ENCODE data around the gene TTC22. TPM values are rescaled to one million over a fixed set of nuclear protein-coding genes. Genes with fewer than 3 reads are reported as not detected.

The TTC22 gene
- total RNA-seq, 6 experiments from 2014 or later = not detected

- Mint-ChIP-seq H3K27ac (no peak overlapping the region), H3K9me3 (no peaks in the 10 kb centered on the region), H3K4me3 (no peak overlapping the region), H3K36me3 (ENCODE audit: low read depth) (no peaks in the 10 kb centered on the region), H3K27me3 (ENCODE audit: insufficient read depth) (peaks cover 7% of the 10 kb centered on the region), H3K4me1 (ENCODE audit: low read depth) (peaks cover 21% of the 10 kb centered on the region)
- TF ChIP-seq CTCF (IDR thresholded peaks at IDR 0.05) = no peak
- DNase-seq = no peak
Measured at GRCh38 chr1:54811066-54811465, 9.9 kb upstream of the TTC22 start.

GRCh38 chr1:54810153-54810942 is 9.2 kb upstream of the TTC22 start:
- H3K4me1 Mint-ChIP-seq (ENCODE audit: low read depth) = peaks cover 24% of the 10 kb centered on the region
- H3K4me3 Mint-ChIP-seq = no peak overlapping the region
- H3K9me3 Mint-ChIP-seq = no peaks in the 10 kb centered on the region
- H3K27ac Mint-ChIP-seq = no peak overlapping the region
- H3K36me3 Mint-ChIP-seq (ENCODE audit: low read depth) = no peaks in the 10 kb centered on the region
- DNase-seq = peak; percentile 46
- peaks cover 6% of the 10 kb centered on the region for H3K27me3 Mint-ChIP-seq (ENCODE audit: insufficient read depth)
- TF ChIP-seq CTCF (IDR thresholded peaks at IDR 0.05) = peak; percentile 84

GRCh38 chr1:54809496-54810074 is 8.5 kb upstream of the TTC22 start:
- Mint-ChIP-seq H3K9me3 (no peaks in the 10 kb centered on the region), H3K27me3 (ENCODE audit: insufficient read depth) (peaks cover 4% of the 10 kb centered on the region), H3K4me1 (ENCODE audit: low read depth) (peaks cover 32% of the 10 kb centered on the region), H3K27ac (no peak overlapping the region), H3K36me3 (ENCODE audit: low read depth) (no peaks in the 10 kb centered on the region), H3K4me3 (no peak overlapping the region)
- no peak for TF ChIP-seq CTCF (IDR thresholded peaks at IDR 0.05)
- DNase-seq = no peak

- DNase-seq = no peak
- Mint-ChIP-seq H3K27me3 (ENCODE audit: insufficient read depth) (peaks cover 5% of the 10 kb centered on the region), H3K4me3 (no peak overlapping the region), H3K27ac (no peak overlapping the region), H3K36me3 (ENCODE audit: low read depth) (no peaks in the 10 kb centered on the region), H3K4me1 (ENCODE audit: low read depth) (peaks cover 42% of the 10 kb centered on the region), H3K9me3 (no peaks in the 10 kb centered on the region)
- peak; percentile 47; the same call in 1 of the 2 replicates for TF ChIP-seq CTCF (IDR thresholded peaks at IDR 0.05)
Measured at GRCh38 chr1:54808443-54809207, 7.5 kb upstream of the TTC22 start.

- H3K4me3 Mint-ChIP-seq = no peak overlapping the region
- peaks cover 45% of the 10 kb centered on the region for H3K4me1 Mint-ChIP-seq (ENCODE audit: low read depth)
- H3K27me3 Mint-ChIP-seq (ENCODE audit: insufficient read depth) = peaks cover 7% of the 10 kb centered on the region
- DNase-seq = no peak
- no peaks in the 10 kb centered on the region for H3K9me3 Mint-ChIP-seq
- no peak for TF ChIP-seq CTCF (IDR thresholded peaks at IDR 0.05)
- H3K27ac Mint-ChIP-seq = 0 out of 2 replicates have a peak overlapping the region, but pooled peaks have one; percentile 13
- H3K36me3 Mint-ChIP-seq (ENCODE audit: low read depth) = no peaks in the 10 kb centered on the region
Measured at GRCh38 chr1:54807756-54808155, 6.6 kb upstream of the TTC22 start.

Data from HFFc6 (cell line).